K562 (cell line): ENCODE results near the gene RDM1. TPM values are rescaled to one million over a fixed set of nuclear protein-coding genes. Genes with fewer than 3 reads are reported as not detected.

ENCODE experiments used
- CC2D1A ChIP-seq: fragments of 450-650 bp; IDR thresholded peaks from 2 replicates; pipeline ENCODE4 v1.6.1; 2017; ENCODE audit warnings: mild to moderate bottlenecking
- MAFK ChIP-seq: IDR thresholded peaks from 2 replicates; pipeline ENCODE4 v1.6.1; 2011; ENCODE audit warnings: low read length, improper control_type of control experiment
- RB1 ChIP-seq: fragments of 450-650 bp; IDR thresholded peaks from 2 replicates; pipeline ENCODE4 v1.6.1; 2017; ENCODE audit warnings: low read depth, mild to moderate bottlenecking
- RBM34 ChIP-seq: fragments of 200-400 bp; formaldehyde crosslinking; IDR thresholded peaks from 2 replicates; pipeline ENCODE4 v1.6.1; 2018; ENCODE audit warnings: low read length, borderline replicate concordance; ENCODE audit not compliant: insufficient read depth
- SMC3 ChIP-seq: conservative IDR thresholded peaks from 2 replicates; pipeline ENCODE4 v1.6.1; 2011; ENCODE audit warnings: low read depth, low read length, improper control_type of control experiment; ENCODE audit not compliant: insufficient read depth
- SPI1 ChIP-seq: IDR thresholded peaks from 2 replicates; pipeline ENCODE4 v1.6.1; 2011; ENCODE audit warnings: low read depth, low read length, control low read depth, borderline replicate concordance
- polyA plus RNA-seq, 8 experiments: library from polyadenylated mRNA; depleted of rRNA in 4 of 8; stranded (reverse) in 5 of 8; unstranded in 3 of 8; fragments of >200 nt; fragmentation: Nextera tagmentation in 2 of 8; fragmentation: Illumina TruSeq in 1 of 8; extraction: Ambion mirVana in 2 of 8; extraction: Trizol in 1 of 8; gene quantifications; 2 replicates each; pipeline versions ENCODE4 v1.2.1 to v1.2.3, GENCODE V29; 2011 to 2014; ENCODE audit warnings: inconsistent platforms in 1 of 8, missing spikeins in 1 of 8
- total RNA-seq, 7 experiments: library from RNA; depleted of rRNA in 6 of 7; stranded (reverse); fragments of >200 nt in 6 of 7; fragmentation: Illumina TruSeq in 2 of 7; extraction: Trizol in 2 of 7; gene quantifications; 2 replicates each; pipeline versions ENCODE4 v1.2.1 to v1.2.3, GENCODE V29; 2011 to 2021; ENCODE audit warnings: low replicate concordance in 1 of 7
- TF ChIP-seq, protein P1 (sequence below): fragments of 450-650 bp; formaldehyde crosslinking; IDR thresholded peaks from 2 replicates; pipeline ENCODE4 v1.4.0; 2020; ENCODE audit warnings: mild to moderate bottlenecking, moderate library complexity
- TF ChIP-seq, protein P2 (sequence below): fragments of 250-450 bp; sonication (Bioruptor Pico); IDR thresholded peaks from 2 replicates; pipeline ENCODE4 v1.8.0; 2021; ENCODE audit warnings: moderate library complexity, mild to moderate bottlenecking, inconsistent platforms
- TF ChIP-seq, protein P3 (sequence below), 2 experiments: fragments of 450-650 bp; formaldehyde crosslinking in 1 of 2; IDR thresholded peaks; 2 replicates each; pipeline versions ENCODE4 v1.4.0 to v1.6.1; 2014 to 2020; ENCODE audit warnings: mild to moderate bottlenecking in 2 of 2, borderline replicate concordance in 1 of 2, low read depth in 1 of 2

The RDM1 gene
- total and polyA plus RNA-seq, 9 of the 15 experiments (the other 6 are each of a cell fraction or from before 2014, with no cell fraction given), result 2.5 to 11.2 (median 5.4) TPM

DNA sequence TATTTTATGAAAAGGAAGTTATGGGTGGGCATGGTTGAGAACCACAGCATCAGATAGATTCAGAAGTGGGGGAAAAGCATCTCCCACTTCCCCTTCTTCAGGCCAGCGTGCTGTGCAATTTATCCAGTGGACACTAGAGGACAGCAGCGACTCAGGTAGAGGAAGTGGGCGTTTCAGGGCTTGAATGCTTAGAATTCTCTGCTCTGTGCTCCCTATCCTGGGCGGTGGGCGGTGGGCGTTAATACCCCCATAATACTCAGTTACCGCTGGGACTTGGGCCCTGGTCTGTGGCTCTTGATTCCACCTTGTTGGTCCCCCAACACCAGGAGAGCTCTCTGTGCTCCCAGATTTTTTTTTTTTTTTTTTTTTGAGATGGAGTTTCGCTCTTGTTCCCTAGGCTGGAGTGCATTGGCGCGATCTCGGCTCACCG, 16.6 kb upstream of the RDM1 start (continued):
- TF ChIP-seq, protein P1, sequence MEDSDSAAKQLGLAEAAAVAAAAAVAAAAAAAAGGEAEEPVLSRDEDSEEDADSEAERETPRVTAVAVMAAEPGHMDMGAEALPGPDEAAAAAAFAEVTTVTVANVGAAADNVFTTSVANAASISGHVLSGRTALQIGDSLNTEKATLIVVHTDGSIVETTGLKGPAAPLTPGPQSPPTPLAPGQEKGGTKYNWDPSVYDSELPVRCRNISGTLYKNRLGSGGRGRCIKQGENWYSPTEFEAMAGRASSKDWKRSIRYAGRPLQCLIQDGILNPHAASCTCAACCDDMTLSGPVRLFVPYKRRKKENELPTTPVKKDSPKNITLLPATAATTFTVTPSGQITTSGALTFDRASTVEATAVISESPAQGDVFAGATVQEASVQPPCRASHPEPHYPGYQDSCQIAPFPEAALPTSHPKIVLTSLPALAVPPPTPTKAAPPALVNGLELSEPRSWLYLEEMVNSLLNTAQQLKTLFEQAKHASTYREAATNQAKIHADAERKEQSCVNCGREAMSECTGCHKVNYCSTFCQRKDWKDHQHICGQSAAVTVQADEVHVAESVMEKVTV, result 0 out of 2 replicates have a peak, but pooled peaks have one; percentile 7
- TF ChIP-seq MAFK (0 out of 2 replicates have a peak, but pooled peaks have one; percentile 12), CC2D1A (0 out of 2 replicates have a peak, but pooled peaks have one; percentile 36), RB1 (0 out of 2 replicates have a peak, but pooled peaks have one; percentile 13), RBM34 (no peak), SPI1 (peak; percentile 98), SMC3 (peak; percentile 64)
- TF ChIP-seq, protein P2, sequence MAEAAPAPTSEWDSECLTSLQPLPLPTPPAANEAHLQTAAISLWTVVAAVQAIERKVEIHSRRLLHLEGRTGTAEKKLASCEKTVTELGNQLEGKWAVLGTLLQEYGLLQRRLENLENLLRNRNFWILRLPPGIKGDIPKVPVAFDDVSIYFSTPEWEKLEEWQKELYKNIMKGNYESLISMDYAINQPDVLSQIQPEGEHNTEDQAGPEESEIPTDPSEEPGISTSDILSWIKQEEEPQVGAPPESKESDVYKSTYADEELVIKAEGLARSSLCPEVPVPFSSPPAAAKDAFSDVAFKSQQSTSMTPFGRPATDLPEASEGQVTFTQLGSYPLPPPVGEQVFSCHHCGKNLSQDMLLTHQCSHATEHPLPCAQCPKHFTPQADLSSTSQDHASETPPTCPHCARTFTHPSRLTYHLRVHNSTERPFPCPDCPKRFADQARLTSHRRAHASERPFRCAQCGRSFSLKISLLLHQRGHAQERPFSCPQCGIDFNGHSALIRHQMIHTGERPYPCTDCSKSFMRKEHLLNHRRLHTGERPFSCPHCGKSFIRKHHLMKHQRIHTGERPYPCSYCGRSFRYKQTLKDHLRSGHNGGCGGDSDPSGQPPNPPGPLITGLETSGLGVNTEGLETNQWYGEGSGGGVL (CRISPR knock-in tag), result no peak
- TF ChIP-seq, protein P3, sequence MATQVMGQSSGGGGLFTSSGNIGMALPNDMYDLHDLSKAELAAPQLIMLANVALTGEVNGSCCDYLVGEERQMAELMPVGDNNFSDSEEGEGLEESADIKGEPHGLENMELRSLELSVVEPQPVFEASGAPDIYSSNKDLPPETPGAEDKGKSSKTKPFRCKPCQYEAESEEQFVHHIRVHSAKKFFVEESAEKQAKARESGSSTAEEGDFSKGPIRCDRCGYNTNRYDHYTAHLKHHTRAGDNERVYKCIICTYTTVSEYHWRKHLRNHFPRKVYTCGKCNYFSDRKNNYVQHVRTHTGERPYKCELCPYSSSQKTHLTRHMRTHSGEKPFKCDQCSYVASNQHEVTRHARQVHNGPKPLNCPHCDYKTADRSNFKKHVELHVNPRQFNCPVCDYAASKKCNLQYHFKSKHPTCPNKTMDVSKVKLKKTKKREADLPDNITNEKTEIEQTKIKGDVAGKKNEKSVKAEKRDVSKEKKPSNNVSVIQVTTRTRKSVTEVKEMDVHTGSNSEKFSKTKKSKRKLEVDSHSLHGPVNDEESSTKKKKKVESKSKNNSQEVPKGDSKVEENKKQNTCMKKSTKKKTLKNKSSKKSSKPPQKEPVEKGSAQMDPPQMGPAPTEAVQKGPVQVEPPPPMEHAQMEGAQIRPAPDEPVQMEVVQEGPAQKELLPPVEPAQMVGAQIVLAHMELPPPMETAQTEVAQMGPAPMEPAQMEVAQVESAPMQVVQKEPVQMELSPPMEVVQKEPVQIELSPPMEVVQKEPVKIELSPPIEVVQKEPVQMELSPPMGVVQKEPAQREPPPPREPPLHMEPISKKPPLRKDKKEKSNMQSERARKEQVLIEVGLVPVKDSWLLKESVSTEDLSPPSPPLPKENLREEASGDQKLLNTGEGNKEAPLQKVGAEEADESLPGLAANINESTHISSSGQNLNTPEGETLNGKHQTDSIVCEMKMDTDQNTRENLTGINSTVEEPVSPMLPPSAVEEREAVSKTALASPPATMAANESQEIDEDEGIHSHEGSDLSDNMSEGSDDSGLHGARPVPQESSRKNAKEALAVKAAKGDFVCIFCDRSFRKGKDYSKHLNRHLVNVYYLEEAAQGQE (IDR thresholded peaks at IDR 0.05; ENCODE audit: borderline replicate concordance), result peak; percentile 53; the same call in 1 of the 2 replicates
- TF ChIP-seq, protein P3 (CRISPR knock-in tag; IDR thresholded peaks at IDR 0.05; ENCODE audit: low read depth), result no peak
